Mesothelial cell of epicardium (in vitro differentiated cells): Measurements from ENCODE around the gene PAX8. TPM values are rescaled to one million over a fixed set of nuclear protein-coding genes. Genes with fewer than 3 reads are reported as not detected.

ENCODE experiments used
- DNase-seq, 2 experiments: peaks; one replicate each; pipeline ENCODE4 v3.0.0; 2021; ENCODE audit warnings: low spot score in 2 of 2; ENCODE audit not compliant: unreplicated experiment in 2 of 2
- H3K27ac Mint-ChIP-seq: 2 replicates; pipeline ENCODE4 v1.8.0; 2021; ENCODE audit warnings: mixed read lengths
- H3K27me3 Mint-ChIP-seq: 2 replicates; pipeline ENCODE4 v1.8.0; 2021; ENCODE audit warnings: low read depth, mixed read lengths
- H3K36me3 Mint-ChIP-seq: 2 replicates; pipeline ENCODE4 v1.8.0; 2021; ENCODE audit warnings: mixed read lengths
- H3K4me1 Mint-ChIP-seq: 2 replicates; pipeline ENCODE4 v1.8.0; 2021; ENCODE audit warnings: mixed read lengths
- H3K4me3 Mint-ChIP-seq: 2 replicates; pipeline ENCODE4 v1.8.0; 2021; ENCODE audit warnings: mild to moderate bottlenecking, moderate library complexity, mixed read lengths
- H3K9me3 Mint-ChIP-seq: 2 replicates; pipeline ENCODE4 v1.8.0; 2021; ENCODE audit warnings: mixed read lengths
- total RNA-seq: library from RNA; stranded (reverse); gene quantifications from 3 replicates; pipeline ENCODE4 v1.2.1, GENCODE V29; 2021
- TF ChIP-seq, protein P1 (sequence below): fragments of 200-600 bp; sonication (generic); IDR thresholded peaks from one replicate; pipeline ENCODE4 v1.5.0; 2021; ENCODE audit warnings: antibody characterized with exemption; ENCODE audit not compliant: unreplicated experiment

The PAX8 gene
- total RNA-seq, 1 donor from 2014 or later = 0.13 TPM

DNA sequence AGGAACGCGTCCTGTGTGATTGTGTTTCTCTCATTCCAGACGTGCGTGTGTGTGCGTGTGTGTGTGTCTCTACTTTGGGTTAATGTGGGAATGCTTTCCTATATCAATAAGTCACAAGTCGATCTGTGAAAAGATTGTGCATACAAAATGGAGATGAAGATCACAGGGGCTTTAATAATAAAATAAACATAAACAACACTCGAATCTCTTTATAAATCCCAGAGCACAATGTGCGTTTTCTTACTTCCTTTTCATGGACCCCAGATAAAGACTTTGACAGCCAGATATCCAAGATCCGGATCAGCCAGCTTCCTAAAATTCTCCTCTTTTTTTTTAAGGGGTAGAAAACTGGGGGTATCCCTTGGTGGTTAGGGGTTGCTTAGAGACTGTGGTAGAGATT lies 4.7 kb downstream of the PAX8 start:
- TF ChIP-seq, protein P1, sequence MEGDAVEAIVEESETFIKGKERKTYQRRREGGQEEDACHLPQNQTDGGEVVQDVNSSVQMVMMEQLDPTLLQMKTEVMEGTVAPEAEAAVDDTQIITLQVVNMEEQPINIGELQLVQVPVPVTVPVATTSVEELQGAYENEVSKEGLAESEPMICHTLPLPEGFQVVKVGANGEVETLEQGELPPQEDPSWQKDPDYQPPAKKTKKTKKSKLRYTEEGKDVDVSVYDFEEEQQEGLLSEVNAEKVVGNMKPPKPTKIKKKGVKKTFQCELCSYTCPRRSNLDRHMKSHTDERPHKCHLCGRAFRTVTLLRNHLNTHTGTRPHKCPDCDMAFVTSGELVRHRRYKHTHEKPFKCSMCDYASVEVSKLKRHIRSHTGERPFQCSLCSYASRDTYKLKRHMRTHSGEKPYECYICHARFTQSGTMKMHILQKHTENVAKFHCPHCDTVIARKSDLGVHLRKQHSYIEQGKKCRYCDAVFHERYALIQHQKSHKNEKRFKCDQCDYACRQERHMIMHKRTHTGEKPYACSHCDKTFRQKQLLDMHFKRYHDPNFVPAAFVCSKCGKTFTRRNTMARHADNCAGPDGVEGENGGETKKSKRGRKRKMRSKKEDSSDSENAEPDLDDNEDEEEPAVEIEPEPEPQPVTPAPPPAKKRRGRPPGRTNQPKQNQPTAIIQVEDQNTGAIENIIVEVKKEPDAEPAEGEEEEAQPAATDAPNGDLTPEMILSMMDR = no peak
- Mint-ChIP-seq H3K36me3 (no peaks in the 10 kb centered on the region), H3K4me1 (peaks cover 2% of the 10 kb centered on the region), H3K9me3 (no peaks in the 10 kb centered on the region), H3K4me3 (no peak overlapping the region), H3K27ac (no peak overlapping the region), H3K27me3 (peaks cover 100% of the 10 kb centered on the region)
- no peak for DNase-seq

DNA sequence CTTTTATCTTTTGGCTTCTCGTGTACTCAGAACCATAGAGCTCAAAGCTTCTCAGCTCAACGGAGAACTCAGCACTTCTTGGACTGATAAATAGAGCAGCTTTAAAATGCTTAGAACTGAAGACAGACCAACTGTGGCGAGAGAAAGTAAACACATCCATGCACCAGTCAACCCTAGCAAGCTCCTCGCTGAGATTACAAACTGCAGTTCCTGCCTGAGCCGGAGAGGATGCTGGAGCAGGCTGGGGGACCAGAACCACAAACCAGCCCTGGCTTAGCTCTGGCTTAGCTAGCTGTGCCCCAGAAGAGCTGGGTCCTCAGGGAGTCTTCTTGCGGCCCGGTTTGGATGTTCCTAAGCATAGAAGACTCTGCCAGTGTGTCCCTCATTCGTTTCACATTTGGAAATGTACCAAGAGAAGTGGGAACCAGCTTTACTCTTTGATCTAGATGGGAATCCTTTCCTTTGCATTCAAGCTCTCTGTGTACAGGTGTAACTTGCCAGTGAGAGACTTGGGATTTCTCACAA lies 5.6 kb downstream of the PAX8 start:
- H3K9me3 Mint-ChIP-seq = no peaks in the 10 kb centered on the region
- H3K36me3 Mint-ChIP-seq = no peaks in the 10 kb centered on the region
- no peak overlapping the region for H3K4me3 Mint-ChIP-seq
- H3K4me1 Mint-ChIP-seq = peaks cover 2% of the 10 kb centered on the region
- TF ChIP-seq, protein P1 = no peak
- no peak overlapping the region for H3K27ac Mint-ChIP-seq
- peaks cover 100% of the 10 kb centered on the region for H3K27me3 Mint-ChIP-seq
- DNase-seq = no peak

DNA sequence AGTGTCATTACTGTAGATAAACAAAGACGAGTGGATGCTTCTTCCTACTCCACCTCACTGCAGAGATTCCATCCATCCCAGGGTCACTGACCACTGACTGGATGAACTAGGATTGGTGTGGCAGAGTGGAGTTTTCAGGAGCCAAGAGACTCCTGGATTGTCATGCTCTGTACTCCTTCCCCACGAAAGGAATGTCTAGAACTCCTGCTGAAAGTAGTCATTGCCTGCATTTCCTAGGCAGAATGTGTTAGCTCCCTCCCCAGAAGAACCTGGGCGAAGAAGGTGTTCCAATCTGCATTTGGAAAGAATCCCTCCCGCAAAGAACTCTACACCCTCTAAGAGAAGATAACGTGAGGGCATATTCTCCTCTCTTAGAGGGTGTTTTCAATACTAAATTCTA lies 6.2 kb downstream of the PAX8 start:
- H3K27me3 Mint-ChIP-seq = peaks cover 100% of the 10 kb centered on the region
- H3K36me3 Mint-ChIP-seq = no peaks in the 10 kb centered on the region
- no peak overlapping the region for H3K4me3 Mint-ChIP-seq
- DNase-seq = no peak
- peaks cover 2% of the 10 kb centered on the region for H3K4me1 Mint-ChIP-seq
- TF ChIP-seq, protein P1 = no peak
- no peak overlapping the region for H3K27ac Mint-ChIP-seq
- no peaks in the 10 kb centered on the region for H3K9me3 Mint-ChIP-seq

DNA sequence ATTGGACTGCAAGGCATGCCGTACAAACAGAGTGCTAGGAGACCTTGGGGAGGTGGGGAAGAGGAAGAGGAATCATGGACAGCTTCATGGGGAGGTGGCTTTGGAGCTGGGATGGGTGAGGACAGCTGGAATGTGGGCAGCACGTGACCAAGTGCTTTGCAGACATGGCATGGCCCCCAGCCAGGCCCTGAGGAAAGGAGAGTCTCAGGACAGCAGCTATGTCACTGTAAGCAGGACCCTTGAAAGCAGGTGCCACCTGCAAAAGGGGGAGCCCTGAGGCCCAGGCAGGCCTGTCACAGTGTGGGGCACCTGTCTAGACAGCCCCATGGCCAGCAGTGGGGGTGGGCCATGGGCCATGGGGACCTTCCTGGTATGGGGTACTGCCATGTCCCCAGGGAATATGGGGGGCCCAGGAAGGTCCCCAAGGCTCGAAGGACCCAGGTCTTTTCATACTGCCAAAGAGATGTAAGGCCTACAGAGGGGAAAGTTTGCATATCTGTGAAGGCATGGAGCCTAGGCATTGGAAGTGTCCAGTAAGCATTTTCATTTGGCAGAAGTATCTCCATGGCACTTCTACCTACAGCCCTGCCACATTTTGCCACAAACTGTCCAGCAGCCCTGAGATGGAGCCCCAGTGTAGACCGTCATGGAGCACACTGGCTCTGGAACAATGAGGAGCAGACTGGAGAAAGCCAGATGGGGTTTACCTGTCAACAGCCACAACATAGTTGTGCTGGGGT lies 9.9 kb downstream of the PAX8 start:
- TF ChIP-seq, protein P1 = no peak
- H3K4me3 Mint-ChIP-seq = no peak overlapping the region
- no peak overlapping the region for H3K27ac Mint-ChIP-seq
- no peaks in the 10 kb centered on the region for H3K36me3 Mint-ChIP-seq
- no peaks in the 10 kb centered on the region for H3K9me3 Mint-ChIP-seq
- DNase-seq = no peak
- H3K4me1 Mint-ChIP-seq = no peaks in the 10 kb centered on the region
- peaks cover 99% of the 10 kb centered on the region for H3K27me3 Mint-ChIP-seq

DNA sequence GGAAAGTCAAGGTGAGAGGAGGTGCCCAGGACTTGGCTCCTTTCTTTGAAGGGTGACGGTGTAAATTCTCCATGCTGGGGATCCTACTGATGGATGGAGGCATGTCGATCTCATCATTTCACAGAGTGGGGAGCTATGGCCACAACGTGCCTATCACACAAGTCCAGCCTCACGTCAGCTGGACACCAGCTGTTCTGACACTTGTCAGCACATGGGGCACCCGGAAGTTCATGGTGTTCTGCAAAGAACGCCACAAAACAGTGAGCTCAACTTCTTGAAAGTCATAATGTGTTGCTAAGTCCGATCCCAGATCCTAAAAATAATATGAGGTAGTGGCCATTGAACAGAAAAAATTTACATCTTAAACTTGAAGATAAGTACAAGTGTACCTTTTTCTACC lies 12.3 kb downstream of the PAX8 start:
- H3K9me3 Mint-ChIP-seq = no peaks in the 10 kb centered on the region
- H3K4me1 Mint-ChIP-seq = no peaks in the 10 kb centered on the region
- no peak overlapping the region for H3K27ac Mint-ChIP-seq
- TF ChIP-seq, protein P1 = no peak
- peaks cover 99% of the 10 kb centered on the region for H3K27me3 Mint-ChIP-seq
- no peaks in the 10 kb centered on the region for H3K36me3 Mint-ChIP-seq
- H3K4me3 Mint-ChIP-seq = no peak overlapping the region
- no peak for DNase-seq
